Measurements from ENCODE around the gene EFHC1.

Gene EFHC1

GRCh38 chr6:52417675-52418111, 2.4 kb upstream of the EFHC1 start:
- no peak overlapping the region for H3K4me3 ChIP-seq (replicated peaks in 1 of 2; ENCODE audit: low read depth in 2 of 2, low read length in 2 of 2)
- DNase-seq (ENCODE audit: low read depth in 2 of 2) = peak; percentile 88 to 91

GRCh38 chr6:52418606-52419005, 1.5 kb upstream of the EFHC1 start:
- H3K4me3 ChIP-seq (replicated peaks in 1 of 2; ENCODE audit: low read depth in 2 of 2, low read length in 2 of 2) = no peak overlapping the region
- DNase-seq (ENCODE audit: low read depth in 2 of 2) = no peak
- no peak for TF ChIP-seq CTCF (IDR thresholded peaks at IDR 0.05; ENCODE audit: low read depth, low read length)

More at GRCh38 chr6:52417675-52418111, 2.4 kb upstream of the EFHC1 start:
- TF ChIP-seq CTCF (IDR thresholded peaks at IDR 0.05; ENCODE audit: low read depth, low read length) = no peak

GRCh38 chr6:52420668-52421358, 671 bp downstream of the EFHC1 start:
- H3K4me3 ChIP-seq (replicated peaks in 1 of 2; ENCODE audit: low read depth in 2 of 2, low read length in 2 of 2) = peak overlapping the region; percentile 65 to 91
- TF ChIP-seq CTCF (IDR thresholded peaks at IDR 0.05; ENCODE audit: low read depth, low read length) = no peak
- DNase-seq (ENCODE audit: low read depth in 2 of 2) = peak; percentile 43 to 48

GRCh38 chr6:52422156-52422555, 2.0 kb downstream of the EFHC1 start:
- H3K4me3 ChIP-seq (replicated peaks in 1 of 2; ENCODE audit: low read depth in 2 of 2, low read length in 2 of 2) = no peak overlapping the region
- DNase-seq (ENCODE audit: low read depth in 2 of 2) = no peak

GRCh38 chr6:52423448-52423847, 3.3 kb downstream of the EFHC1 start:
- TF ChIP-seq CTCF (IDR thresholded peaks at IDR 0.05; ENCODE audit: low read depth, low read length) = no peak
- no peak overlapping the region for H3K4me3 ChIP-seq (replicated peaks in 1 of 2; ENCODE audit: low read depth in 2 of 2, low read length in 2 of 2)
- no peak for DNase-seq (ENCODE audit: low read depth in 2 of 2)

More at GRCh38 chr6:52422156-52422555, 2.0 kb downstream of the EFHC1 start:
- no peak for TF ChIP-seq CTCF (IDR thresholded peaks at IDR 0.05; ENCODE audit: low read depth, low read length)

GRCh38 chr6:52423971-52424381, 3.8 kb downstream of the EFHC1 start:
- peak; percentile 91 to 97 for DNase-seq (ENCODE audit: low read depth in 2 of 2)
- H3K4me3 ChIP-seq (replicated peaks in 1 of 2; ENCODE audit: low read depth in 2 of 2, low read length in 2 of 2) = no peak overlapping the region
- TF ChIP-seq CTCF (IDR thresholded peaks at IDR 0.05; ENCODE audit: low read depth, low read length) = no peak

- no peak for DNase-seq (ENCODE audit: low read depth in 2 of 2)
- no peak overlapping the region for H3K4me3 ChIP-seq (replicated peaks in 1 of 2; ENCODE audit: low read depth in 2 of 2, low read length in 2 of 2)
- no peak for TF ChIP-seq CTCF (IDR thresholded peaks at IDR 0.05; ENCODE audit: low read depth, low read length)
Observed at GRCh38 chr6:52424513-52424912, 4.4 kb downstream of the EFHC1 start.
